Ishikawa (cell line): Measurements from ENCODE around the gene MRPL27.

Source experiments
- CEBPB ChIP-seq: IDR thresholded peaks from 2 replicates; pipeline ENCODE4 v1.6.1; 2012
- CREB1 ChIP-seq: IDR thresholded peaks from 2 replicates; pipeline ENCODE4 v1.6.1; 2012; ENCODE audit warnings: low read depth
- EGR1 ChIP-seq: IDR thresholded peaks from 2 replicates; pipeline ENCODE4 v1.6.1; 2012
- EP300 ChIP-seq: IDR thresholded peaks from 2 replicates; pipeline ENCODE4 v1.6.1; 2012; ENCODE audit warnings: borderline replicate concordance
- FOXM1 ChIP-seq: IDR thresholded peaks from 2 replicates; pipeline ENCODE4 v1.6.1; 2012; ENCODE audit warnings: low read depth, borderline replicate concordance
- NFIC ChIP-seq: IDR thresholded peaks from 2 replicates; pipeline ENCODE4 v1.6.1; 2012
- RAD21 ChIP-seq: IDR thresholded peaks from 2 replicates; pipeline ENCODE4 v1.6.1; 2012; ENCODE audit warnings: low read depth
- TAF1 ChIP-seq: IDR thresholded peaks from 2 replicates; pipeline ENCODE4 v1.6.1; 2012; ENCODE audit warnings: low read depth, mild to moderate bottlenecking
- TCF12 ChIP-seq: IDR thresholded peaks from 2 replicates; pipeline ENCODE4 v1.6.1; 2012; ENCODE audit warnings: low read depth
- TEAD4 ChIP-seq: IDR thresholded peaks from 2 replicates; pipeline ENCODE4 v1.6.1; 2012
- YY1 ChIP-seq: IDR thresholded peaks from 2 replicates; pipeline ENCODE4 v1.6.1; 2012; ENCODE audit warnings: low read depth
- ZBTB7A ChIP-seq: IDR thresholded peaks from 2 replicates; pipeline ENCODE4 v1.6.1; 2012; ENCODE audit warnings: low read depth
- TF ChIP-seq, protein P1 (sequence below): IDR thresholded peaks from 2 replicates; pipeline ENCODE4 v1.6.1; 2012
- TF ChIP-seq, protein P2 (sequence below): IDR thresholded peaks from 2 replicates; pipeline ENCODE4 v1.6.1; 2012; ENCODE audit warnings: low read depth, mild to moderate bottlenecking
- TF ChIP-seq, protein P3 (sequence below): IDR thresholded peaks from 2 replicates; pipeline ENCODE4 v1.6.1; 2012

Gene MRPL27

DNA sequence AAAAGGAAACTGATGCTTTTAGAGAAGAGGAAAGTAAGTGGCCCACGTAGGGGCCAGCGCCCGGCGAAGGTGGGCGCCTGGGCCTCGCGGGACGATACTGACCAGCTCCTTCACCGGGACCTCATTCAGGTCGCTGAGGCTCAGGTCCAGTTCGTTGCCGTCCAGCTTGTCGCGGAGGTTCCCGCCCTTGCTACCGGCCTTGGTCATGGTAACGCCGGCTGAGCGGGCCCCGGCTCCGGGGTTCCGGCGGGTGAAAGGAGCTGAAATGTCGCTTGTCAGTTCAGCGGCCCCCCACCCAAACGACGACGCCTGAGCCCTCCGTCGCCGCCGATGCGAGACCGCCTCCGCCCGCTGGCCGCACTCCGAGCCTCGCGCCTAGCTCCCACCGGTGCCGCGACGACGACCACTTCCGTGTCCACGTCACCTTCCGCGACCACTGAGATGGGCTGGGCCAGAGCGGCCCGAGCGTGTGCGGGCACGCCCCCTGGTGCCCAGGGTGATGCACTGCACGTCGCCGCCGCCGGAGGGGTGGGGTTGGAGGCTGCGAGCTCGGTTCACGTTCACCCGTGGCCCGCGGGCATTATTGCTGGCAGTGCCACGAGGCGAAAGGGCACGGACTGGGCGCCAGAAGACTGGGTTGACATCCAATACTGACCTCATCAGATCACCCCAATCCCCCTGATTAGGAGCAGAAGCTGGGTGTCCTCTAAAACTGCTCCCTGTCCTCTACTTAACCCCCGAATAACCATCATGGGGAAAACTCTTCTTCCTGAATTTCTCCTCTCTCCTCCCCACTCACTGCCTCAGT is 24.3 kb upstream of the MRPL27 start, which contains the start of gene LRRC59:
Gene LRRC59 (minus strand): TSS at position 413 of the 808 bp plus-strand sequence. CDS start 206 bp downstream, at position 207.
- TF ChIP-seq, protein P1, sequence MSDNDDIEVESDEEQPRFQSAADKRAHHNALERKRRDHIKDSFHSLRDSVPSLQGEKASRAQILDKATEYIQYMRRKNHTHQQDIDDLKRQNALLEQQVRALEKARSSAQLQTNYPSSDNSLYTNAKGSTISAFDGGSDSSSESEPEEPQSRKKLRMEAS = peak; percentile 97
- TF ChIP-seq YY1 (peak; percentile 66; the same call in 1 of the 2 replicates), FOXM1 (no peak), RAD21 (peak; percentile 46; the same call in 1 of the 2 replicates), TEAD4 (peak; percentile 52; the same call in 1 of the 2 replicates), TAF1 (peak; percentile 94), TCF12 (peak; percentile 80; the same call in 1 of the 2 replicates), EP300 (no peak), CREB1 (peak; percentile 86), ZBTB7A (no peak)
- TF ChIP-seq, protein P2, sequence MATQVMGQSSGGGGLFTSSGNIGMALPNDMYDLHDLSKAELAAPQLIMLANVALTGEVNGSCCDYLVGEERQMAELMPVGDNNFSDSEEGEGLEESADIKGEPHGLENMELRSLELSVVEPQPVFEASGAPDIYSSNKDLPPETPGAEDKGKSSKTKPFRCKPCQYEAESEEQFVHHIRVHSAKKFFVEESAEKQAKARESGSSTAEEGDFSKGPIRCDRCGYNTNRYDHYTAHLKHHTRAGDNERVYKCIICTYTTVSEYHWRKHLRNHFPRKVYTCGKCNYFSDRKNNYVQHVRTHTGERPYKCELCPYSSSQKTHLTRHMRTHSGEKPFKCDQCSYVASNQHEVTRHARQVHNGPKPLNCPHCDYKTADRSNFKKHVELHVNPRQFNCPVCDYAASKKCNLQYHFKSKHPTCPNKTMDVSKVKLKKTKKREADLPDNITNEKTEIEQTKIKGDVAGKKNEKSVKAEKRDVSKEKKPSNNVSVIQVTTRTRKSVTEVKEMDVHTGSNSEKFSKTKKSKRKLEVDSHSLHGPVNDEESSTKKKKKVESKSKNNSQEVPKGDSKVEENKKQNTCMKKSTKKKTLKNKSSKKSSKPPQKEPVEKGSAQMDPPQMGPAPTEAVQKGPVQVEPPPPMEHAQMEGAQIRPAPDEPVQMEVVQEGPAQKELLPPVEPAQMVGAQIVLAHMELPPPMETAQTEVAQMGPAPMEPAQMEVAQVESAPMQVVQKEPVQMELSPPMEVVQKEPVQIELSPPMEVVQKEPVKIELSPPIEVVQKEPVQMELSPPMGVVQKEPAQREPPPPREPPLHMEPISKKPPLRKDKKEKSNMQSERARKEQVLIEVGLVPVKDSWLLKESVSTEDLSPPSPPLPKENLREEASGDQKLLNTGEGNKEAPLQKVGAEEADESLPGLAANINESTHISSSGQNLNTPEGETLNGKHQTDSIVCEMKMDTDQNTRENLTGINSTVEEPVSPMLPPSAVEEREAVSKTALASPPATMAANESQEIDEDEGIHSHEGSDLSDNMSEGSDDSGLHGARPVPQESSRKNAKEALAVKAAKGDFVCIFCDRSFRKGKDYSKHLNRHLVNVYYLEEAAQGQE = 0 out of 2 replicates have a peak, but pooled peaks have one; percentile 9
- TF ChIP-seq, protein P3, sequence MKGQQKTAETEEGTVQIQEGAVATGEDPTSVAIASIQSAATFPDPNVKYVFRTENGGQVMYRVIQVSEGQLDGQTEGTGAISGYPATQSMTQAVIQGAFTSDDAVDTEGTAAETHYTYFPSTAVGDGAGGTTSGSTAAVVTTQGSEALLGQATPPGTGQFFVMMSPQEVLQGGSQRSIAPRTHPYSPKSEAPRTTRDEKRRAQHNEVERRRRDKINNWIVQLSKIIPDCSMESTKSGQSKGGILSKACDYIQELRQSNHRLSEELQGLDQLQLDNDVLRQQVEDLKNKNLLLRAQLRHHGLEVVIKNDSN = peak; percentile 47; the same call in 1 of the 2 replicates

DNA sequence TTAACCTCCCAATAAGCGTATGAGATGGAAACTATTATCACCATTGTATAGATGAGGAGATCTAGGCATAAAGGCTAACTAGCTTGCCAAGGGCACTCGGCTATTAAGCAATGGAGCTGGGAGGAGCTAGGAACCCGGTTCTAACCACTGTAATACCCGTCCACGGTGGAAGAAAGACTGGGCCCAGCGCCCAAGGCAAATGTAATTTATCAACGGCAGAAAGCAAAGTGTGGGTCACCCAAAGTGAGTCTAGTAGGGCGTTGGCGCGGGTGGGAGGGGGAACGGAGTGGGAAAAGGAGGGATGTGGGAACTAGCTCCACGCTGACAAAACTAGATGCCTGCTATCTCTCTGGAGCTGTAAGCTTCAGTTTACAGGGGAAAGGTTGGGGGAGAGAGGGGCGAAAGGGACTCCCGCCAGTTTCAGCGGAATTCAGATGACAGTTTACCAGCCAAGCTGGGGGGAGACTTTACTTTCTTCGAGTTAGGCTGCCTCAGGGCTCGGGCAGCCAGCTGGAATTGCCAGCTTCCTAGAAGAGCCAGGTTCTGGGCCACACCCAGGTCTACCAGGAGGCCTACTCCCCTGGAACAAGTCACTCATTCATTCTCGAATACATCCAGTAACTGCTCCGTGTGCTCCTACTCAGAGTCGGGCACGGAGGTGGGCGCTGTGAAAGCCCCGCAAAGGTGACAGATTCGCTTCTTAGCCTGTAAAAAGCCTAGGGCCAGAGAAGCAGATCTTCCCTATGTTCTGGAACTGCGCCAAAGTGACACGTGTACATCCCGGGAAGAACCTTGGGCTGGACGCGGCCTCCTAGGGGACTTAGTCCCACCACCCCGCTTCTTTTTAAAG is 23.5 kb upstream of the MRPL27 start:
- TF ChIP-seq EP300 = no peak
- peak; percentile 56 for TF ChIP-seq CEBPB
- no peak for TF ChIP-seq RAD21
- no peak for TF ChIP-seq TEAD4
- peak; percentile 69 for TF ChIP-seq NFIC
- TF ChIP-seq ZBTB7A = no peak
- no peak for TF ChIP-seq TAF1
- TF ChIP-seq, protein P3 = no peak
- TF ChIP-seq FOXM1 = no peak
- TF ChIP-seq EGR1 = no peak

DNA sequence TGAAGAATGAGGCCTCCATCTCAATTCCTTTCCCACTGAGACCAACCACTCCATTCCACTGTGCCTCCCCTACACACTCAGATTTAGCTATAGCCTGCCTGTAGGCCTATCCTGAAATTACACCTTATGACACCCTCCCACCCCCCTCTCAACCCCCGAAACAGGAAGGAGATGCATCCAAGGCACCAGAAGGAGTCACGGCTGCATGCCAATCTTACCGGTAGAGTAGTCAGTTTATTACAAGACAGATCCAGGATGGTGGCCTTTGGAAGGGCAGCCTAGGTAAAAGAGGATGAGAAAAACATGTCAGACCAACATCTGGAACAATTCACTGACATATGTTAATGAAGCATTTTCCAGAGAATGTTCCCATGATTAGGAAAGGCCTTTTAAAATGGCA is 21.7 kb upstream of the MRPL27 start:
- TF ChIP-seq, protein P2 = no peak
- TF ChIP-seq, protein P1 = no peak
- TF ChIP-seq, protein P3 = no peak
- no peak for TF ChIP-seq CREB1

DNA sequence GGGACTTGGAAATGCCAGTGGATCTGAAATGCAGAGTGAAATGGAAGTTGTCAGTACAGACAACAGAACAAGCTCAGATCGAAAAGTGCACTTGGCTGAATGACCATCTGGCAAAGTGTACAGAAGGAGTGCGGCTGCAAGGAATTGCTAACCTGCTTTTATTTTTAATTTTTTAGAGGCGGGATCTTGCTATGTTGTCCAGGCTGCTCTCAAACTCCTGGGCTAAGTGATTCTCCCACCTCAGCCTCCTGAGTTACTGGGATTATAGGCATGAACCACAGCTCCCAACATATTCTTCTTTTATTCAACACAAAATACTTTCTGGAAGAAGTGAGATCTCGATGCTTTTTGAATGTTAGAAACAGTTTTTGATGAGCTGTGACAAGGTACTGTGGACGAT is 20.7 kb upstream of the MRPL27 start:
- TF ChIP-seq CEBPB (no peak), EP300 (no peak), NFIC (no peak), RAD21 (no peak), ZBTB7A (no peak), TCF12 (no peak), TEAD4 (no peak), YY1 (no peak), CREB1 (no peak), EGR1 (no peak), TAF1 (no peak), FOXM1 (no peak)
- TF ChIP-seq, protein P3 = no peak
- TF ChIP-seq, protein P1 = no peak
- TF ChIP-seq, protein P2 = no peak
